Measurements from ENCODE around the gene DOC2B. TPM values are rescaled to one million over a fixed set of nuclear protein-coding genes. Genes with fewer than 3 reads are reported as not detected.
"Not testable (repeated sequence)": the region's sequence is repeated elsewhere in the genome, so short reads cannot be mapped to it uniquely, and the experiment has no call there.

DOC2B gene
- total RNA-seq, 6 experiments from 2014 or later = not detected

DNA sequence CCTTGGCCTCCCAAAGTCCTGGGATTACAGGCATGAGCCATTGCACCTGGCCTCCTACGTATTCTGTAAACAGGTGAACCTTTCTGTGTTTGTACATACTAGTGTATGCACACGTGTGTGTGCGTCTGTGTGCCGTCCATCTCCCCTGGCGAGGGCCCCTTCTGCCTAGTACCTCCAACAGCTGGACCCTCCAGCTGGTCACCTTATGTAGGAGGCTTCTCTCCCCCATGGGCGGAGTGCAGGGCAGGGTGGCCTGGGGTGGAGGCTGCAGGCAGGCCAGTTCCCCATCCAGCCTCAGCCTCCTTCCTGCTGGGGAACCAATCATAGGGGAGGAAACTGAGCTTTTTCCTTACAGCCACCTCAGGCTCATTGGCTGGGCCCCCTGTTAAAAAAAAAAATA, 24.4 kb upstream of the DOC2B start:
- H3K4me3 Mint-ChIP-seq = no peak overlapping the region
- no peak for DNase-seq
- no peak overlapping the region for H3K27ac Mint-ChIP-seq
- H3K4me1 Mint-ChIP-seq (ENCODE audit: low read depth) = no peaks in the 10 kb centered on the region
- H3K9me3 Mint-ChIP-seq = peaks cover 10% of the 10 kb centered on the region
- peaks cover 8% of the 10 kb centered on the region; the same call in 1 of the 2 replicates for H3K36me3 Mint-ChIP-seq (ENCODE audit: low read depth)
- TF ChIP-seq, protein P1, sequence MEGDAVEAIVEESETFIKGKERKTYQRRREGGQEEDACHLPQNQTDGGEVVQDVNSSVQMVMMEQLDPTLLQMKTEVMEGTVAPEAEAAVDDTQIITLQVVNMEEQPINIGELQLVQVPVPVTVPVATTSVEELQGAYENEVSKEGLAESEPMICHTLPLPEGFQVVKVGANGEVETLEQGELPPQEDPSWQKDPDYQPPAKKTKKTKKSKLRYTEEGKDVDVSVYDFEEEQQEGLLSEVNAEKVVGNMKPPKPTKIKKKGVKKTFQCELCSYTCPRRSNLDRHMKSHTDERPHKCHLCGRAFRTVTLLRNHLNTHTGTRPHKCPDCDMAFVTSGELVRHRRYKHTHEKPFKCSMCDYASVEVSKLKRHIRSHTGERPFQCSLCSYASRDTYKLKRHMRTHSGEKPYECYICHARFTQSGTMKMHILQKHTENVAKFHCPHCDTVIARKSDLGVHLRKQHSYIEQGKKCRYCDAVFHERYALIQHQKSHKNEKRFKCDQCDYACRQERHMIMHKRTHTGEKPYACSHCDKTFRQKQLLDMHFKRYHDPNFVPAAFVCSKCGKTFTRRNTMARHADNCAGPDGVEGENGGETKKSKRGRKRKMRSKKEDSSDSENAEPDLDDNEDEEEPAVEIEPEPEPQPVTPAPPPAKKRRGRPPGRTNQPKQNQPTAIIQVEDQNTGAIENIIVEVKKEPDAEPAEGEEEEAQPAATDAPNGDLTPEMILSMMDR (IDR thresholded peaks at IDR 0.05) = no peak
- peaks cover 38% of the 10 kb centered on the region for H3K27me3 Mint-ChIP-seq (ENCODE audit: insufficient read depth)

DNA sequence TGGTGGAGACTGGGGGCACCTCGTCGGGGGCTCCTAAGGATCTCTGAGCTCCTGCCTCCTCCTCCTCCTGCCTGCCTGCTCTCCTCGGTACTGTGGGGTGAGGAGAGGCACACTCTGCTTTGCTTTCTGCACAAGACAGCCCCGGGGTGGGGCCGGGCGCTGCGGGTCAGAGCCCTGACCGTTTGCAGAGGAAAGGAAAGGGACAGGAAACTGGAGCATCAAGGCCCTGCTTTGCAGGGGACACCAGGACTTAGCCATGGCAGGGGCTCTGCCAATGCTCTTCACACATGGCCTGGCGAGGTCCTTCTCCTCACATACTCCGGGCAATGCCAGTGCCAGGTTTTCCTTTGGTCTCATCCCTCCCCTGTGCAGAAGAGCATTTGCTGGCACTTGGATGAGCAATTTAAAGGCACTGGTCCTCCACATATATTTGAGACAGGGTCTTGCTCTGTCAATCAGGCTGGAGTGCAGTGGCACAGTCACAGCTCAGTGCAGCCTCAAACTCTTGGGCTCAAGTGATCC, 23.8 kb upstream of the DOC2B start:
- Mint-ChIP-seq H3K9me3 (peaks cover 10% of the 10 kb centered on the region), H3K4me1 (ENCODE audit: low read depth) (no peaks in the 10 kb centered on the region), H3K27ac (no peak overlapping the region), H3K27me3 (ENCODE audit: insufficient read depth) (peaks cover 34% of the 10 kb centered on the region), H3K4me3 (no peak overlapping the region), H3K36me3 (ENCODE audit: low read depth) (peaks cover 8% of the 10 kb centered on the region; the same call in 1 of the 2 replicates)
- TF ChIP-seq, protein P1 (IDR thresholded peaks at IDR 0.05) = no peak
- DNase-seq = no peak

DNA sequence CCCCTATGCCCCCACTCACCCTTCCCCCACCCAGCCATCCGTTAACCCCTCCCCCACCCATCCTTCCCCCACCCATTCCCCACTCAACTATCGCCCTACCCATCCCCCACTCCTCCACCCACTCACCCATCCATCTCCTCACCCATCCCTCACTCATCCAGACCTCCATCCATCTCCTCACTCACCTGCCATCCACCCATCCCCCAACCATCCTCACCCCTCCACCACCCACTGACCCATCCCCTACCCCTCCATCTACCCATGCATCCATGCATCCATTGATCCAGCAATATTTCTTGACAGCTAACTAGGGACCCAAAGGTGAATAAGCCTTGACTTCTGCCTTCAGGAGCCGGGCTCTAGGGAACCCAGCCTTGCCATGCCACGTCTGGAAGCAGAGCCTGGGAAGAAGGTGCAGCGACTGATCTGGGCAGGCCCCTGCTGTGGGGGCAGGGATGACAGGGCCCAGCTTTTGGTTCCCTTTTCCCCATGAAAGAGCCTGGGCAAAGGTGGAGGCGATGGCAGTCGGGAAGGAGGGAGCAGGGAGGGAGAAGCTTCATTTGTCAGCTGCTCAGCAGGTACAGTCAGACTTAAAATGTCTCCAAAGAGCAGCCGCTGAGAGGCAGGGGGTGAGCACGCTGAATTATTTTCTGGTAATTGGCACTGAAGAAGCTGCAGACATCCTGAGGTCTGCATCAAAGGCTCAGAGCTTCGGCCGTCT, 23.1 kb upstream of the DOC2B start:
- DNase-seq = no peak
- H3K4me1 Mint-ChIP-seq (ENCODE audit: low read depth) = no peaks in the 10 kb centered on the region

DNA sequence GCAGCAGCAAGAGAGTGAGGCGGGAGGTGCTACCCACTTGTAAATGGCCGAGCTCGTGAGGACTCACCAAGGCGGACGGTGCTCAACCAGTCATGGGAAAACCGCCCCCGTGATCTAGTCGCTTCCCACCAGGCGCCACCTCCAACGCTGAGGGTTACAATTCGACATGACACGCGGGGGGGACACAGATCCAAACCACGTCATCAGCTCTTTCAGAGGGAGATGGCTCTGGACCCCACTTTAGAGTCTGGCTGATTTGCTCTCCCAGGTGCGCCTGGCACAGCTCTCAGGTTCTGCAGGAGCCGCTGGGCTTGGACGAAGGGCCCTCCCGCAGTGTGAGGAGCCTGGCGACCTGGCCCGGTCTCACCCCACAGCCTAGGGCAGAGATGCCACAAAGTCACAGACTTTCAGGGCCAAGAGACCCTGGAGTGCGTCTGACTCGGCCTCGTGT, 21.1 kb upstream of the DOC2B start:
- H3K36me3 Mint-ChIP-seq (ENCODE audit: low read depth) = peaks cover 8% of the 10 kb centered on the region; the same call in 1 of the 2 replicates
- H3K4me1 Mint-ChIP-seq (ENCODE audit: low read depth) = no peaks in the 10 kb centered on the region
- no peak overlapping the region for H3K4me3 Mint-ChIP-seq
- TF ChIP-seq, protein P1 (IDR thresholded peaks at IDR 0.05) = no peak
- no peak overlapping the region for H3K27ac Mint-ChIP-seq
- no peak for DNase-seq
- peaks cover 38% of the 10 kb centered on the region for H3K27me3 Mint-ChIP-seq (ENCODE audit: insufficient read depth)
- H3K9me3 Mint-ChIP-seq = peaks cover 14% of the 10 kb centered on the region

More for the DNA sequence above, 23.1 kb upstream of the DOC2B start:
- Mint-ChIP-seq H3K27ac (no peak overlapping the region), H3K27me3 (ENCODE audit: insufficient read depth) (peaks cover 38% of the 10 kb centered on the region), H3K9me3 (peaks cover 10% of the 10 kb centered on the region), H3K36me3 (ENCODE audit: low read depth) (peaks cover 8% of the 10 kb centered on the region; the same call in 1 of the 2 replicates), H3K4me3 (no peak overlapping the region)
- TF ChIP-seq, protein P1 (IDR thresholded peaks at IDR 0.05) = no peak

DNA sequence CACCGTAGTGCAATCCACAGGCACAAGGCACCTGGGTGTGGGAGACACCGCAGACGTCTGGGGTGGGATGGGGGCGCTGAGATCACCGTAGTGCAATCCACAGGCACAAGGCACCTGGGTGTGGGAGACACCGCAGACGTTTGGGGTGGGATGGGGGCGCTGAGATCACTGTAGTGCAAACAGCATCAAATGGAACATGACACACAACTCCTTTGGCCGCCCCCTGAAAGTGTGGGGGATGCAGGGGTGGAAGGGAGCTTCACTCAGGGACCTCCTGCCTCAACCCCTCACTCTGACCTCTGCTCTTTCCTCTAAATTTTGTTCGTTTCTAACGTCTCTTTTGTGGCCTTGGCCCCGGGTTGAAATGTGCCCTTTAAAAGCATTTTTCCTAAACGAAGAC, 20.3 kb upstream of the DOC2B start:
- not testable (repeated sequence) for DNase-seq; H3K36me3 Mint-ChIP-seq (ENCODE audit: low read depth); H3K4me3 Mint-ChIP-seq; H3K4me1 Mint-ChIP-seq (ENCODE audit: low read depth); H3K27ac Mint-ChIP-seq
- H3K9me3 Mint-ChIP-seq = peaks cover 12% of the 10 kb centered on the region
- H3K27me3 Mint-ChIP-seq (ENCODE audit: insufficient read depth) = peaks cover 41% of the 10 kb centered on the region

DNA sequence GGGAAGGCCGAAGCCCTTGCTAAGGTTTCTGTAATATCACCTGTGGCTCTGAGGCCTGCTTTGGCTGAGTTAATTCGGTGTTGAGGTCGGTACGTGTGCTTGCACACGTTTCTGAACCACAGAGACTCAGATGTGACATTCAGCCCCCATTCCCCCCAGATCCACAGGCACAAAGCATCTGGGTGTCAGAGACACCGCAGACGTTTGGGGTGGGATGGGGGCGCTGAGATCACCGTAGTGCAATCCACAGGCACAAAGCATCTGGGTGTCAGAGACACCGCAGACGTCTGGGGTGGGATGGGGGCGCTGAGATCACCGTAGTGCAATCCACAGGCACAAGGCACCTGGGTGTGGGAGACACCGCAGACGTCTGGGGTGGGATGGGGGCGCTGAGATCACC, 19.8 kb upstream of the DOC2B start:
- not testable (repeated sequence) for H3K36me3 Mint-ChIP-seq (ENCODE audit: low read depth); H3K9me3 Mint-ChIP-seq; H3K27ac Mint-ChIP-seq; H3K4me3 Mint-ChIP-seq; DNase-seq; H3K4me1 Mint-ChIP-seq (ENCODE audit: low read depth)
- peaks cover 46% of the 10 kb centered on the region for H3K27me3 Mint-ChIP-seq (ENCODE audit: insufficient read depth)
